ACC112 (cell line): ENCODE results near the gene MAD1L1.

Experiments
- H2AFZ ChIP-seq: fragments of 200-600 bp; sonication (generic); one replicate; pipeline ENCODE4 v1.6.0; 2017; ENCODE audit warnings: antibody characterized with exemption, low read length; ENCODE audit not compliant: unreplicated experiment
- H3K27ac ChIP-seq: fragments of 200-600 bp; sonication (generic); 2 replicates; pipeline ENCODE4 v1.5.1; 2014; ENCODE audit warnings: low read depth, mild to moderate bottlenecking, antibody characterized with exemption, low read length, moderate library complexity
- H3K27me3 ChIP-seq: fragments of 200-600 bp; sonication (generic); 2 replicates; pipeline ENCODE4 v1.6.1; 2014; ENCODE audit warnings: mild to moderate bottlenecking, antibody characterized with exemption, low read length, moderate library complexity, mixed read lengths; ENCODE audit not compliant: insufficient read depth
- H3K36me3 ChIP-seq: fragments of 200-600 bp; sonication (generic); 2 replicates; pipeline ENCODE4 v1.6.1; 2016; ENCODE audit warnings: mild to moderate bottlenecking, antibody characterized with exemption, low read length, moderate library complexity, mixed read lengths; ENCODE audit not compliant: insufficient read depth
- H3K4me1 ChIP-seq: fragments of 200-600 bp; sonication (generic); one replicate; pipeline ENCODE4 v1.6.1; 2016; ENCODE audit warnings: low read length, mixed read lengths; ENCODE audit not compliant: insufficient read depth, unreplicated experiment, control insufficient read depth
- H3K4me3 ChIP-seq: fragments of 200-600 bp; sonication (generic); 2 replicates; pipeline ENCODE4 v1.5.1; 2014; ENCODE audit warnings: mild to moderate bottlenecking, low read depth, low read length
- H3K79me2 ChIP-seq: fragments of 200-600 bp; sonication (generic); one replicate; pipeline ENCODE4 v1.6.0; 2016; ENCODE audit warnings: low read length; ENCODE audit not compliant: control insufficient read depth, unreplicated experiment, insufficient read depth

Gene MAD1L1

DNA sequence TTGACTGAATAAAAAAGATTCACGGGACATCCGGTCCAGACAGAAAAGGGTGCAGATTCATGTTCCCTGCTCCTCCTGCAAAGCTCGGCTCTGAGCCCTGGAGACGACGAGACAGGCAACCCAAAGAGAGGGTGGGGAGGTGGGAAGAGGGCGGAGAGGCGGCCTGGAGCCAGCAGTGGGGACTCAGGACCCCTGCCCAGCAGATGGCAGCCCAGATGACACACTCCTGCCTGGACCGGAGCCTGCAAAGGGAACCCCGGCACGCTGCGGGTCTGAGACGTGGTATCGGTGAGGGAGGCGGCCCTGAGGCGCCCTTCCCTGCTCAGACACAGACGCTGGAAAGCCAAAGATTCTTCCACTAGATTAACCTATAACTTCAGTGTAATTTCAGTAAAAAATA lies 311.9 kb downstream of the MAD1L1 start:
- no peak overlapping the region for H2AFZ ChIP-seq
- H3K27me3 ChIP-seq = no peaks in the 10 kb centered on the region
- no peaks in the 10 kb centered on the region for H3K79me2 ChIP-seq
- no peak overlapping the region for H3K4me3 ChIP-seq
- H3K27ac ChIP-seq = no peak overlapping the region
- H3K4me1 ChIP-seq = peaks cover 16% of the 10 kb centered on the region
- no peaks in the 10 kb centered on the region for H3K36me3 ChIP-seq

DNA sequence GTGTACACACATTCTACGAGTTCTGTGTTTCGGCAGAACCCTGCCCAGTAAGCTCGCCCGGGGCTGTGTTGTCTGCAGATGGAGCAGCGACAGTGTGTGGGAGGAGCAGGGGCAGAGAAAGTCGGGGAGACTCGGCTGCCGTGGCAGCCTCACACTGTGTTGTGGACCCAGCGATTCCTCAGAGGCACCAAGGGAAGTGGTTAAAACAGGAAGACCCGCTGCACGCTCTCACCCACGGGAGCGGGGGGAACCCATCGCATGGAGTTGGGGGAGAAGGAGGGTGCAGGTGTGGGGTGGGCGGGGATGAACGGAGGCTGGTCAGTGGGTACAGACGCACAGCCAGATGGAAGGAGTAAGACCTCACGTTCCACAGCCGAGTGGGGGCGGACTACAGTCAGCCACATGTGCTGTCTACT lies 312.5 kb downstream of the MAD1L1 start:
- no peak overlapping the region for H3K4me3 ChIP-seq
- H3K27ac ChIP-seq = no peak overlapping the region
- peaks cover 16% of the 10 kb centered on the region for H3K4me1 ChIP-seq
- H3K79me2 ChIP-seq = no peaks in the 10 kb centered on the region
- no peaks in the 10 kb centered on the region for H3K27me3 ChIP-seq
- no peak overlapping the region for H2AFZ ChIP-seq
- no peaks in the 10 kb centered on the region for H3K36me3 ChIP-seq

DNA sequence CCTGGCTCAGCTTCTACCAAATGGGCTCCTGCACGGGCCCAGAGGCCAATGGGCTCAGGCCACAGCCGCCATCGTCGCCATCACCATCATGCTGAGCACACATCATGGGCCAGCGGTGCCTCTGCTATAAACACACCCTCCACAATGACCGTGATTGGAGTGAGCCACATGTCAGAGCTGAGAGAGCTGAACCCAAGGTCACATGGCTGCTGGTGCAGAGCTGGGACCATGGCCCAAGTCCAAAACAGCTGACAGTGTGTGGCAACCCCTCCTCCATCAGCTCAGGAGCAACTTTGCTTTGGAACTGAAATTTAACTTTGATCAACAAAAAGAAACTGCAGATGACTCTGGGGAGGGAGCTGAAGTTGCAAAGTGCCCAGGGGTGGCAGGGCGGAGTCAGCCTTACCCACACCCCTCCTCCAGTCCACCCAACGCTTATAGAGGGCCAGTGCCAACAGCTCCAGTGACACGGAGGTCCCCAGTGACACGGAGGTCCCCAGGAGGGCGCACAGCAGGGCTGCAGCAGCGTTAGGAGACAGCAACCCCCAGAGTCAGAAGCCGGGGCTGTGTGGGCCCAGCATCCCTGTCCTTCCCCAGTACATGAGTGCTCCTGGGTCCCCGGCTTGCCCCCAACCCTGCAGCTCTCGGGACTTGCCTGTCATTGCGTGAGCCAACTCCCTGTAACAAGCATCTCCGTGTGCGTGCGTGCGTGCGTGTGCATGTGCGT lies 313.0 kb downstream of the MAD1L1 start:
- H3K4me1 ChIP-seq = peaks cover 14% of the 10 kb centered on the region
- H3K4me3 ChIP-seq = no peak overlapping the region
- H3K27ac ChIP-seq = no peak overlapping the region
- no peaks in the 10 kb centered on the region for H3K36me3 ChIP-seq
- no peaks in the 10 kb centered on the region for H3K79me2 ChIP-seq
- H2AFZ ChIP-seq = no peak overlapping the region
- H3K27me3 ChIP-seq = no peaks in the 10 kb centered on the region

DNA sequence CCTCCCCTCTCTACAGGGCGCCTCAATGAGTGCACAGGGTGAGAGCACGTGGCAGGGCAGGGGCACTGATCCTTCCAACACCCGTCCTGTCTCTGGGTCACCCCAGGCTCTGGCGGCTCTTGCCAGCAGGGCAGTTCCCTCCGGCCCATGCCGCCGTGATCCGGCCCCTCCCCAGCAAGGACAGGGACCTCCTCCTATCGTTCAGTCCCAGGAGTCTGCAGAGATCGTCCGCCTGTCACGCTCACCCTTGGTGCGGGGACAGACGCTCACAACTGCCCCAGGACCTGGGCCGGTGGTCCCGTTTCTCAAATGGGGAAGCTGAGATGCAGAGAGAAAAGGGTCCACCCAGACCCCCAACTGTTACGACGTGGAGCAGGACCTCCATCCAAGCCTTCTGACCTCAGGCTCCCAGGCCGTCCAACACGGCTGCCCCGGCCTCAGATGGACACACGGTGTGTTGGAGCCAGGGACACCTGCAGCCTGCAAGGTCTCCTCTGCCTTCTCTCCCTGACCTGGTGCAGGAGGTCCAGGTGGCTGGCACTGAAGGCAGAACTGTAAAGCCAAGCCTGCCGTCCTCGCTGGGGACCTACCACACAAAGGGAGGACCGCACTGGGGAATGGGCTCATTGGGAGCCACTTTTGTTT lies 313.7 kb downstream of the MAD1L1 start:
- H3K79me2 ChIP-seq = no peaks in the 10 kb centered on the region
- no peak overlapping the region for H3K27ac ChIP-seq
- no peak overlapping the region for H2AFZ ChIP-seq
- H3K4me1 ChIP-seq = peaks cover 7% of the 10 kb centered on the region
- no peak overlapping the region for H3K4me3 ChIP-seq
- H3K36me3 ChIP-seq = no peaks in the 10 kb centered on the region
- no peaks in the 10 kb centered on the region for H3K27me3 ChIP-seq

DNA sequence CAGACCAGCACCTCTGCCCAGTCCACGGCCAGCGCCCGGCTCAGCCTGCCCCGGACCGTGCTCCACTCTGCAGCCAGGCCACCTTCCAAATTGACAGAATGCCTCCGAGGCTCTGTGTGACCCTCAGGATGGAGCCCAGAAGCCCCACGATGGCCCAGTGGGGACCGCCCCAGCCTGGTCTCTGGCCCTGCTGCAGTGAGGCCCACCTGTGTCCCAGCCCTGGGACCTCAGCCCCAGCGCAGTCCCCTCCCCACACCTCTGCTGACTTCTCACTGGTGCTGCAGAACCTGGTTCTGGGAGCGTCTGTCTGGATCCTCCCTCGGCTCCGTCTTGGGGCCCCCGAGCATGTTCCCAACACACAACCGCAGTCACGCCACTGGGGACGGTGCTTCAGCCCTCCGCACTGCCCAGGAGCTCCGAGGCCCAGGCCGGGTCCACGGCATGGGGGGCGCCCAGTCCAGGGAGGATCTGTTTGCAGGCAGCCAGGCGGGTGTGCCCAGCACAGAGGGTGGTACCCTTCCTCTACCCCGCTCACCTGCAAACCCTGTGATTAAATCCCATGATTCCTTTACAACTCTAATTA lies 314.6 kb downstream of the MAD1L1 start:
- Histone ChIP-seq H3K79me2 (no peaks in the 10 kb centered on the region), H3K36me3 (no peaks in the 10 kb centered on the region), H3K27me3 (no peaks in the 10 kb centered on the region), H3K4me3 (no peak overlapping the region), H3K27ac (no peak overlapping the region), H2AFZ (no peak overlapping the region), H3K4me1 (peaks cover 10% of the 10 kb centered on the region)

DNA sequence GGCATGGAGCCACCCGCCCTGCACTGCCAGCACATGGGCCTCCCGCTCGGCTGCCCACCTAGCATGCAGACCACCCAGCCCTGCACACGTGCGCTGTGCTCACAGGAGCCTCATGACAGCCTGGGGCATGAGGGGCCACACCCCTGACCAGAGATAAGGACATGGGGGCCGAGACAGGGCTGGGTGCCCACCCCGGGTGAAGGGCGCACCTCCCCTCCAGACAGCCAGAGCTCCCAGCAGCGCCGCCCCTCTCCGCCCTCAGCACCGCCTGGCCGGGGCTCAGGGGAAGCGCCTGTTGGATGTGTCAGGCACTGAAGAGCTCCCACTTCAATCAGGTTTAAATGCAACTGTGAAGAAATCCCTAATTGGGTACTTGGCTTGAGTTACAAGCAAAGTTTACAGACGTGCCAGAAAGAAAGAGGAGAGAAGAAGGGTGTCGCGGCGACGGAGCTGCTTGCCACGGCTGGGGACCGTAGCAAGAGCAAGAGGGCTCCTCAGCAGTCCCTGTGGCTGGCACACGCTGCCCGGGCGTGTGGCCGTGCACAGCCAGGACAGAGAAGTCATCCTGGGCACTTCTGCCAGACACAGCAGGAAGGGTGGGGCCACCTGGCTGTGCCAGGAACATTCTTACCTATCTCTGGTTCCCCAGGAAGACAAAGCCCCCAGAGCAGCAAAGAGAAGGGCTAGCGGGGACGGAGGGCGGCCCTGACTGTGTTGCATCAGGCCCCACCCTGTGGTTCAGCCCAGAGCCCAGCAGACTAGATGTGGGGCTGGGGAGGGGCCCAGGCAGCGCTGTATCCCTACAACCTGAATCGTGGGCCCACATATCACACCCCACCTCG lies 315.3 kb downstream of the MAD1L1 start:
- Histone ChIP-seq H3K27ac (no peak overlapping the region), H3K79me2 (no peaks in the 10 kb centered on the region), H2AFZ (no peak overlapping the region), H3K4me1 (peaks cover 13% of the 10 kb centered on the region), H3K4me3 (no peak overlapping the region), H3K27me3 (no peaks in the 10 kb centered on the region), H3K36me3 (no peaks in the 10 kb centered on the region)

DNA sequence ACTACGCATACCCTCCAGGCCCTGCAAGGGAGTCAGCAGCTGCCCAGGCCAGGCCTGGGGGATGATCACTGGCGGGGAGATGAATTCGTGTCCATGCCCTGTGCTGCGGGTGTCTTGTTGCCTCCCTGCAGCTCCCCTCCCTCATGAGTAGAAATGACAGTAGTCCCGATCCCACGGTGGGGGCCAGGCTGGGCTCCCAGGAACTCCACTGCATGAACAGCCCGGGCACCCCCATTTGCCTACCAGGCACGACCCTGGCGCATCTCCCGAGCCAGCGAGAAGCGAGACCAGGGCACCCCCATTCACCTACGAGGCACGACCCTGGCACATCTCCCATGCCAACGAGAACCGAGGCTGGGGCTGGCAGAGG lies 316.2 kb downstream of the MAD1L1 start:
- Histone ChIP-seq H3K36me3 (no peaks in the 10 kb centered on the region), H3K27me3 (no peaks in the 10 kb centered on the region), H2AFZ (no peak overlapping the region), H3K4me3 (no peak overlapping the region), H3K79me2 (no peaks in the 10 kb centered on the region), H3K27ac (no peak overlapping the region), H3K4me1 (peaks cover 16% of the 10 kb centered on the region)

DNA sequence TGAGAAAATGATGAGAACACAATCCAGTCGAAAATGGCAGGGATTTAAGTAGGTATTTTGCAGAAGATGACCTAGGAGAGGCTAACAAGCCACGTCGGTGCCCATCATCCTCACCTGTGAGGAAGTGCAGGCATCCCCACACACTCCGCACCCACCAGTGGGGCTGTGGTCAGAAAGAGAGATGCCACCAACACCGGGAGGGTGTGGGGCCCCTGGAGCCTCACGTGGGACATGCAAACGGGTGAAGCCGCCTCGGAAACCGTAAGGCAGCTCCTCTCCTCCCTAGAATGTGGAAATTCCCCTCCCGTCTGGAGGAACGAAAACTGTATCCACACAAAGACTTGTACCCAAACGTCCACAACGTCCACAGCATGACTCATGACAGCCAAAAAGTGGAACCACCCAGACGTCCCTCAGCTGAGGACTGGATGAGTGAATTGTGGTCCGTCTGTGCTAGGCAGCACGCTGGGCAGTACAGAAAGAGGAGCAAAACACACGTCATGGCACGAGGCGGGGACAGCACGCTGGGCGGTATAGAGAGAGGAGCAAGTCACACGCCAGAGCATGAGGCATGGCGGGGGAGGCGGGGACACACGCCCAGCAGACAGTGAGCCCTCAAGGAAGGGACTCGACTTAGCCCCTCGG lies 316.7 kb downstream of the MAD1L1 start:
- Histone ChIP-seq H3K27ac (no peak overlapping the region), H3K79me2 (no peaks in the 10 kb centered on the region), H3K4me3 (no peak overlapping the region), H3K36me3 (no peaks in the 10 kb centered on the region), H3K4me1 (peaks cover 16% of the 10 kb centered on the region), H3K27me3 (no peaks in the 10 kb centered on the region), H2AFZ (no peak overlapping the region)

DNA sequence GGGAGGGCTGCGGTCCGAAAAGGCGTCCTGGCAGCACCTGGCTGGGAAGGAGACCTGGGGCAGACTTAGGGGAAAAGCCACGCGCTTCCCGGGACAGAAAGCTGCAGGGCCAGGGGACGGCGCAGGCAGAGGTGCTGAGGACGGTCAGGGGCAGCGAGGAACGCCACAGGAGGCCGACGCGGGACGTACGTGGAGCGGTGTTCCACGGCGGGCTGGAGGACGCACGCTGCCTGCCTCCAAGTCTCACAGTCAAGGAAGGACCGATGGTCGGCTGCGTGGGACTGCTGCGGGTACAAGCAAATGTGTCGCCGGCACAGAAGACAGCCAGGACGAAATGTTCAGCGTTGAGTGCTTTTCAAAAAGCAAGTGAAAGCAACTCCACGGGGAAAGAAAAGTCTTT lies 317.4 kb downstream of the MAD1L1 start:
- H3K4me3 ChIP-seq = no peak overlapping the region
- no peaks in the 10 kb centered on the region for H3K79me2 ChIP-seq
- peaks cover 16% of the 10 kb centered on the region for H3K4me1 ChIP-seq
- no peaks in the 10 kb centered on the region for H3K36me3 ChIP-seq
- no peaks in the 10 kb centered on the region for H3K27me3 ChIP-seq
- H2AFZ ChIP-seq = no peak overlapping the region
- H3K27ac ChIP-seq = no peak overlapping the region

DNA sequence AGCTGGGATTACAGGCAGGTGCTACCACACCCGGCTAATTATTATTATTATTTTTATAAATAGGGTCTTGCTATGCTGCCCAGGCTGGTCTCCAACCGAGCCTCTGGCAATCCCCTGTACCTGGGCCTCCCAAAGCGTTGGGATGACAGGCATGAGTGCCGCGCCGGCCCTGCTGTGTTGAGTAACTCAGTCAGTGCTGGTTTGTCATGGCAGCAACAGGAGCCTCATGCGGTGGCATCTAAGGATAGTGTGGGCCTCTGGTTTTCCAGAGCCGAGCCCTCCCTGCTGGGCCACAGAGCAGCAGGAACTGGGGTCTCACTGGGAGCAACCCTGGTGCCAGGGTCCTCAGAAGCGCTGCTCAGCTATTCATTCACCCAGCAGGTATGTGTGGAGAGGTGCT lies 318.0 kb downstream of the MAD1L1 start:
- no peaks in the 10 kb centered on the region for H3K36me3 ChIP-seq
- no peaks in the 10 kb centered on the region for H3K79me2 ChIP-seq
- peaks cover 16% of the 10 kb centered on the region for H3K4me1 ChIP-seq
- H2AFZ ChIP-seq = no peak overlapping the region
- H3K27me3 ChIP-seq = no peaks in the 10 kb centered on the region
- H3K4me3 ChIP-seq = no peak overlapping the region
- H3K27ac ChIP-seq = no peak overlapping the region
